PC-3 (cell line): ENCODE results near the gene EDEM3. TPM values are rescaled to one million over a fixed set of nuclear protein-coding genes. Genes with fewer than 3 reads are reported as not detected.

Experiments used
- ATAC-seq: fragments of 200-7000 bp; cut with Tn5 transposase; 2 replicates; pipeline ENCODE4 v1.9.1; 2020; ENCODE audit warnings: mild to moderate bottlenecking, moderate library complexity
- BruUV-seq: library from RNA; stranded (reverse); fragments of 400-500 nt; replicated peaks from 2 replicates; lab custom pipeline; 2021; lab: Mats Ljungman, UMichigan
- CTCF ChIA-PET: fragments of 300-600 bp; sonication (Branson Sonifier 250); formaldehyde crosslinking; loops from one replicate; lab custom pipeline; 2022; ENCODE audit warnings: antibody characterized with exemption; lab: Charles Lee
- POLR2A ChIA-PET: fragments of 300-600 bp; sonication (Branson Sonifier 250); formaldehyde crosslinking; loops from one replicate; lab custom pipeline; 2022; ENCODE audit warnings: antibody characterized with exemption; ENCODE audit not compliant: unreplicated experiment; lab: Charles Lee
- DNase-seq: peaks from one replicate; pipeline ENCODE4 v3.0.0-alpha.2; 2015
- H2AFZ ChIP-seq: fragments of 300-600 bp; sonication (generic); 2 replicates; pipeline ENCODE4 v1.6.0; 2016; ENCODE audit warnings: antibody characterized with exemption, low read length
- H3F3A ChIP-seq: fragments of 300-600 bp; sonication (generic); one replicate; pipeline ENCODE4 v1.6.0; 2017; ENCODE audit warnings: antibody characterized with exemption, low read length, control low read depth, mild to moderate bottlenecking; ENCODE audit not compliant: unreplicated experiment
- H3K27ac ChIP-seq: fragments of 300-600 bp; sonication (generic); 2 replicates; pipeline ENCODE4 v1.5.1; 2016; ENCODE audit warnings: mild to moderate bottlenecking, low read length
- H3K27me3 ChIP-seq: fragments of 300-600 bp; sonication (generic); 2 replicates; pipeline ENCODE4 v1.6.1; 2016; ENCODE audit warnings: low read length, mixed read lengths
- H3K36me3 ChIP-seq: fragments of 300-600 bp; sonication (generic); 2 replicates; pipeline ENCODE4 v1.6.1; 2016; ENCODE audit warnings: low read depth, mixed run types, low read length, mixed read lengths
- H3K4me1 ChIP-seq: fragments of 300-600 bp; sonication (generic); 2 replicates; pipeline ENCODE4 v1.5.1; 2016; ENCODE audit warnings: low read length; ENCODE audit not compliant: insufficient read depth
- H3K4me2 ChIP-seq: fragments of 300-600 bp; sonication (generic); 2 replicates; pipeline ENCODE4 v1.6.0; 2016; ENCODE audit warnings: low read length
- H3K4me3 ChIP-seq: fragments of 300-600 bp; sonication (generic); 2 replicates; pipeline ENCODE4 v1.5.1; 2016; ENCODE audit warnings: mild to moderate bottlenecking, low read length, mixed read lengths
- H3K79me2 ChIP-seq: fragments of 300-600 bp; sonication (generic); 2 replicates; pipeline ENCODE4 v1.6.1; 2017; ENCODE audit warnings: low read length, mixed read lengths
- H3K9ac ChIP-seq: fragments of 300-600 bp; sonication (generic); 2 replicates; pipeline ENCODE4 v1.6.0; 2016; ENCODE audit warnings: mild to moderate bottlenecking, low read length
- H3K9me2 ChIP-seq: fragments of 300-600 bp; sonication (generic); replicated peaks from 2 replicates; pipeline ENCODE4 v1.6.1; 2016; ENCODE audit warnings: mixed run types, low read length, mixed read lengths
- H3K9me3 ChIP-seq: fragments of 300-600 bp; sonication (generic); 2 replicates; pipeline ENCODE4 v1.6.1; 2016; ENCODE audit warnings: low read length, mixed read lengths
- H4K20me1 ChIP-seq: fragments of 300-600 bp; sonication (generic); 2 replicates; pipeline ENCODE4 v1.6.1; 2016; ENCODE audit warnings: low read length, mixed read lengths
- EZH2 ChIP-seq: fragments of 300-600 bp; sonication (generic); IDR thresholded peaks from one replicate; pipeline ENCODE4 v1.6.1; 2017; ENCODE audit warnings: antibody characterized with exemption, mild to moderate bottlenecking, low read length; ENCODE audit not compliant: unreplicated experiment
- EZH2phosphoT487 ChIP-seq: fragments of 300-600 bp; sonication (generic); IDR thresholded peaks from 2 replicates; pipeline ENCODE4 v1.6.1; 2018; ENCODE audit warnings: mild to moderate bottlenecking, antibody characterized with exemption, low read length, borderline replicate concordance
- intact Hi-C: fragments of 100-400 bp; cut with micrococcal nuclease; formaldehyde crosslinking; loops from 2 replicates; pipeline ENCODE4 v1.9.0; 2023
- total RNA-seq: library from RNA; depleted of rRNA; stranded (reverse); fragments of >200 nt; gene quantifications from 2 replicates; pipeline ENCODE4 v1.2.3, GENCODE V29; 2014
- TF ChIP-seq, protein P1 (sequence below): fragments of 300-600 bp; sonication (generic); conservative IDR thresholded peaks from 2 replicates; pipeline ENCODE4 v1.5.1; 2017; ENCODE audit warnings: antibody characterized with exemption, low read depth, mild to moderate bottlenecking, low read length

The EDEM3 gene
- total RNA-seq, 1 experiment from 2014 or later, result 16.2 TPM

DNA sequence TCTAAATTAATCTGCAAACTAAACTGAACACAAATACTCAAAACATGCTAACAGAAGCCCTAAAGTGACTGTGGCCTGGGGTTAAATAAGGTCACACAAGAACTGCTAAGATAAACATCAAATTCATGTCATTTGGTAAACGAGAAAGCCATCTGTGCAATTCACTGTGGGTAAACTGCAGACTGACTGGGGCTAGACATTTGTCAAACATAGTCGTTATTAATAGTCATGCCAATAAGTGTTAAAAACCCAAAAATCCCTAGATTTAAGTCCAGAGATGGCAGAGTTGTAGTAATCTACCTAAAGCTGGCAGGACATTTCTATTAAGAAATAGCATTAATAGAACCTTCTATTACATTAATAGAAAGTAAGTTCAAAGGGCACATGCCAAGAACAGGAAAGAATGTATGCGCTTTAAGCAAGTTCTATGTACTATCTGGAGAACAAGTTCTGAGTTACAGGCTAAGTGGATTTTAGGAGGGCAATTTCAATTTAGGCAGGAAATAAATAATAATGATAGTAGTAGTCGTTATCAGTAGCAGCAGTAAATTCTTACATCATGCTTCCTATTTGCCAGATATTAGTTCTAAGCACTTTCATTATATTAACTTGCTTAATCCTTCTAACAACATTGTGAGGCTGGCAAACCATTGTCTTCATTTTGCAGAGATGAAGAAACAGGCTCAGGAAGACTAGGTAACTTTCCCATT is 8.6 kb downstream of the EDEM3 start:
- ChIA-PET CTCF (no interaction called here), POLR2A (no interaction called here)
- ATAC-seq (no peak), DNase-seq (no peak)
- Histone ChIP-seq H3K9me2 (no peaks in the 10 kb centered on the region), H3K4me2 (no peak overlapping the region), H3K9ac (no peak overlapping the region), H3K36me3 (no peaks in the 10 kb centered on the region), H3K79me2 (peaks cover 6% of the 10 kb centered on the region; the same call in 1 of the 2 replicates), H3K4me3 (no peak overlapping the region), H3K27ac (peak overlapping the region; percentile 50), H2AFZ (no peak overlapping the region), H3K4me1 (peaks cover 33% of the 10 kb centered on the region), H3F3A (no peaks in the 10 kb centered on the region), H4K20me1 (no peaks in the 10 kb centered on the region), H3K9me3 (no peaks in the 10 kb centered on the region), H3K27me3 (no peaks in the 10 kb centered on the region)
- no TSS peak for BruUV-seq
- no peak for TF ChIP-seq EZH2phosphoT487
- TF ChIP-seq EZH2, result no peak
- TF ChIP-seq, protein P1, sequence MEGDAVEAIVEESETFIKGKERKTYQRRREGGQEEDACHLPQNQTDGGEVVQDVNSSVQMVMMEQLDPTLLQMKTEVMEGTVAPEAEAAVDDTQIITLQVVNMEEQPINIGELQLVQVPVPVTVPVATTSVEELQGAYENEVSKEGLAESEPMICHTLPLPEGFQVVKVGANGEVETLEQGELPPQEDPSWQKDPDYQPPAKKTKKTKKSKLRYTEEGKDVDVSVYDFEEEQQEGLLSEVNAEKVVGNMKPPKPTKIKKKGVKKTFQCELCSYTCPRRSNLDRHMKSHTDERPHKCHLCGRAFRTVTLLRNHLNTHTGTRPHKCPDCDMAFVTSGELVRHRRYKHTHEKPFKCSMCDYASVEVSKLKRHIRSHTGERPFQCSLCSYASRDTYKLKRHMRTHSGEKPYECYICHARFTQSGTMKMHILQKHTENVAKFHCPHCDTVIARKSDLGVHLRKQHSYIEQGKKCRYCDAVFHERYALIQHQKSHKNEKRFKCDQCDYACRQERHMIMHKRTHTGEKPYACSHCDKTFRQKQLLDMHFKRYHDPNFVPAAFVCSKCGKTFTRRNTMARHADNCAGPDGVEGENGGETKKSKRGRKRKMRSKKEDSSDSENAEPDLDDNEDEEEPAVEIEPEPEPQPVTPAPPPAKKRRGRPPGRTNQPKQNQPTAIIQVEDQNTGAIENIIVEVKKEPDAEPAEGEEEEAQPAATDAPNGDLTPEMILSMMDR, result no peak
- intact Hi-C loops, result no loop called here

DNA sequence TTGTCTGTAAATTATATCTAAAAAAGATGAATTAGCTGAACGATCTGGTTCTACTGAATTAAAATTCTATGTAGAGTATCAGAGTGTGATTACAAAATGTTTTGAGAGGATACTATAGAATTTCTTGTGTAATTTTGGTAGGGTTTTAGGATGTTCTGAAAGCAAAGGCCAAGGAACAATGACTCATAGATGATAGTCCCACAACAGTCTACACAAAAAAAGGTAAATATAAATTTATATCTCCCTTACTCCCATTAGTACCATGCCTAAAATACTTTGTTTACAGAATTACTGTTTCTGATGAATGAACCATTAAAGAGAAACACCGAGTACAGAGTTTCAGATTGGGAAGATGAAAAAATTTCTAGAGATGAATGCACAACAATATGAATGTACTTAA is 9.5 kb downstream of the EDEM3 start:
- no peak overlapping the region for H3K9ac ChIP-seq
- no peaks in the 10 kb centered on the region for H3K27me3 ChIP-seq
- peak; percentile 71 for ATAC-seq
- H3K27ac ChIP-seq, result peak overlapping the region; percentile 50
- H3F3A ChIP-seq, result no peaks in the 10 kb centered on the region
- ChIA-PET POLR2A (no interaction called here), CTCF (no interaction called here)
- BruUV-seq, result no TSS peak
- peaks cover 5% of the 10 kb centered on the region; the same call in 1 of the 2 replicates for H3K79me2 ChIP-seq
- no peaks in the 10 kb centered on the region for H3K9me2 ChIP-seq
- DNase-seq, result peak; percentile 22
- no peak overlapping the region for H2AFZ ChIP-seq
- no peaks in the 10 kb centered on the region for H3K9me3 ChIP-seq
- H3K4me2 ChIP-seq, result no peak overlapping the region
- H3K36me3 ChIP-seq, result no peaks in the 10 kb centered on the region
- H3K4me1 ChIP-seq, result peaks cover 33% of the 10 kb centered on the region
- H4K20me1 ChIP-seq, result no peaks in the 10 kb centered on the region
- H3K4me3 ChIP-seq, result no peak overlapping the region
- intact Hi-C loops, result no loop called here
- TF ChIP-seq EZH2phosphoT487, result no peak

DNA sequence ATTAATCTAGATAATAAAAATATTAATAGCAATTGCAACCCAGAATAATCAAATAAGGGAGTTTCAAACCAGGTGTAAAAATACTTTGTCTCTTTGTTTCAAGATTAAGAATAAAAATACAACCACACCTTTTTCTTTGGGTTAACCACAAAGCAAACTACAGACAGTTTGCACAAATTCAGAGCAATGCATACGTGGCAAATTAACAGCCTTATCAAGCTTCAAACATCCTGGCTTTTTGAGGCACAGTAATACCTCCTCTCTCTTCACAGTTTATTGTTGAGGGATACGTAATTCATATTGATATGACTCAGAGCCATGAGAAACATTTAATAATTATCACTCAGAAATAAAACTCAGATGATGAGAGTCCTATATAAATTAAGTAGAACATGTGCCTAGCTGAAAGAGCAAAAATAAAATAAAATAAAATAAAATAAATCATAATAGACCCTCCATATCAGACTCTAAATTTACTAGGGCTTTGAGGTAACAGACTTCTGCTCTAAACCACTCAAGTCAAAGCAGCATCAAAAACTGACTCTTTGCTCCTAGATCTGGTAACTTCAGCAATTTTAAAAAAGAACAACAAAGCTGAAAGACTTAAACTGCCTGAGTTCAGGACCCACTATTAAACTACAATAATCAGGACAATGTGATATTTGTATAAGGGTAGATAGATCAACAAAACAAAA is 11.4 kb downstream of the EDEM3 start:
- Histone ChIP-seq H3K27ac (peak overlapping the region; percentile 81), H3K4me1 (peaks cover 33% of the 10 kb centered on the region), H4K20me1 (no peaks in the 10 kb centered on the region), H3K9me3 (no peaks in the 10 kb centered on the region), H3K9me2 (no peaks in the 10 kb centered on the region), H3F3A (no peaks in the 10 kb centered on the region), H3K4me3 (no peak overlapping the region), H2AFZ (no peak overlapping the region), H3K9ac (peak overlapping the region; percentile 43), H3K79me2 (no peaks in the 10 kb centered on the region), H3K4me2 (peak overlapping the region; percentile 54), H3K27me3 (no peaks in the 10 kb centered on the region), H3K36me3 (no peaks in the 10 kb centered on the region)
- ChIA-PET CTCF (no interaction called here), POLR2A (interaction anchor here (0.5 kb wide), 1 partner anchor 757 kb away, joined by 3 read pairs; no protein-coding TSS in a partner anchor)
- intact Hi-C loops, result loop anchor here (2.0 kb wide), 1 partner anchor 50 kb away; no protein-coding TSS in a partner anchor
- BruUV-seq, result TSS peak; percentile 44
- ATAC-seq (peak; percentile 86), DNase-seq (peak; percentile 51)
- TF ChIP-seq, protein P1, result no peak
- TF ChIP-seq EZH2 (no peak), EZH2phosphoT487 (no peak)
